ENCODE data around the gene NTHL1. TPM values are rescaled to one million over a fixed set of nuclear protein-coding genes. Genes with fewer than 3 reads are reported as not detected.
A peak's percentile ranks its signal among the peaks of the same experiment; 100 is the strongest.

The NTHL1 gene
- total and polyA plus RNA-seq, 2 of the 13 experiments (the other 11 are each of a cell fraction or from before 2014, with no cell fraction given) = 47.5 to 64.9 TPM

DNA sequence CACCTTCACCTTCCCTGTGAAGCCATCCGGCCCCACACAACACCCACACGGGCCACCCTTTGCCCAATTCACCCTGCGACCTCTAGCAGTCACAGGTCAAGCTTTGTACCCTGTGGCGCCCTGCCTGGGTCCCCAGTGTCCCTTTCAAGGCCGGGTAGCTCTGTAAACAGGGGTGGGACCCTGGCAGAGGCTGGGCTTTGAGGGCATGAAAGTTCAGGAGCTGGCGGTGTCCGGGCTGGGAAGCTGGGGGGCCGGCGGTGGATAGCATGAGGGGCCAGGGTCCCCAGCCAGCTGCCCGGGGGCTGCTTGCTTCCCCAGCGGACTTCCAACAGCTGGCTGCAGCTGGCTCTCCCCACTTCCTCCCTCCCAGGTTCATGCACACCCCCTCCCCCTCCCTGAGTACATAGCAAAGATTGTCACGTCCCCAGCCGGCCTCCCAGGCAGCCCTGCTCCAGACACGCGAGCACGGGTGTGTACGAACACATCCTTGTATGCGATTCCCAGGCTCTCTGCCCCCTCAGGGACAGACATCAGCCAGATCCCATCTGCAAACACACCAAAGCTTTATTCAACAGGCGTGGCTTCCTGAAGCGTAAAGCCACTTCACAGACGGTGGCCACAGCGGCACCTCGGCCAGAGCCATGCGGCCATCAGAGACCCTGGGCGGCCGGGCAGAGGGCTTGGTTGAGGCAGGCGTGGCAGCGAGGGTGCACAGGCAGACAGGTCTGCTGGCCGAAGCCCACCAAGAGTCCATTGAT is 8.2 kb downstream of the NTHL1 start (continued):
- TF ChIP-seq DRAP1 (CRISPR knock-in tag; IDR thresholded peaks at IDR 0.05) (peak; percentile 42; the same call in 1 of the 2 replicates), KDM1A (CRISPR knock-in tag; IDR thresholded peaks at IDR 0.05) (peak; percentile 68), TGIF2 (CRISPR knock-in tag; IDR thresholded peaks at IDR 0.05) (peak; percentile 21), ZNF607 (CRISPR knock-in tag; IDR thresholded peaks at IDR 0.05; ENCODE audit: borderline replicate concordance) (peak; percentile 68), ZFYVE20 (CRISPR knock-in tag; IDR thresholded peaks at IDR 0.05; ENCODE audit: borderline replicate concordance, low read depth) (no peak), MTF2 (CRISPR knock-in tag; IDR thresholded peaks at IDR 0.05; ENCODE audit: borderline replicate concordance) (no peak), ZFP41 (CRISPR knock-in tag; IDR thresholded peaks at IDR 0.05; ENCODE audit: borderline replicate concordance) (no peak), HNRNPH1 (optimal IDR thresholded peaks at IDR 0.05; ENCODE audit: low read depth, low read length) (no peak), PLRG1 (conservative IDR thresholded peaks at IDR 0.05) (no peak), ZBTB38 (CRISPR knock-in tag; IDR thresholded peaks at IDR 0.05) (peak; percentile 24), HNF4A (CRISPR knock-in tag; IDR thresholded peaks at IDR 0.05) (peak; percentile 88), ZNF101 (CRISPR knock-in tag; IDR thresholded peaks at IDR 0.05; ENCODE audit: borderline replicate concordance, low read depth) (no peak), ZFP36 (IDR thresholded peaks at IDR 0.05; ENCODE audit: borderline replicate concordance, low read depth, low read length, partially characterized antibody) (no peak), JUNB (CRISPR knock-in tag; IDR thresholded peaks at IDR 0.05; ENCODE audit: borderline replicate concordance) (no peak; the same call in 1 of the 2 replicates), ZNF232 (CRISPR knock-in tag; IDR thresholded peaks at IDR 0.05; ENCODE audit: borderline replicate concordance) (no peak), E2F2 (CRISPR knock-in tag; IDR thresholded peaks at IDR 0.05; ENCODE audit: borderline replicate concordance) (no peak), MBNL3 (CRISPR knock-in tag; conservative IDR thresholded peaks at IDR 0.05) (no peak), MEIS2 (CRISPR knock-in tag; IDR thresholded peaks at IDR 0.05) (peak; percentile 28; the same call in 1 of the 2 replicates), SOX6 (IDR thresholded peaks at IDR 0.05) (no peak), SOX6 (CRISPR knock-in tag; IDR thresholded peaks at IDR 0.05) (peak; percentile 63), ZNF441 (CRISPR knock-in tag; IDR thresholded peaks at IDR 0.05; ENCODE audit: borderline replicate concordance) (no peak), RBAK (CRISPR knock-in tag; IDR thresholded peaks at IDR 0.05) (0 out of 2 replicates have a peak, but pooled peaks have one; percentile 7), TMF1 (CRISPR knock-in tag; IDR thresholded peaks at IDR 0.05; ENCODE audit: low read depth) (no peak), POGZ (CRISPR knock-in tag; IDR thresholded peaks at IDR 0.05) (no peak), MED13 (CRISPR knock-in tag; IDR thresholded peaks at IDR 0.05) (peak; percentile 49; the same call in 1 of the 2 replicates), XRCC5 (optimal IDR thresholded peaks at IDR 0.05; ENCODE audit: low read length) (peak; percentile 25)
- TF ChIP-seq, protein P1, sequence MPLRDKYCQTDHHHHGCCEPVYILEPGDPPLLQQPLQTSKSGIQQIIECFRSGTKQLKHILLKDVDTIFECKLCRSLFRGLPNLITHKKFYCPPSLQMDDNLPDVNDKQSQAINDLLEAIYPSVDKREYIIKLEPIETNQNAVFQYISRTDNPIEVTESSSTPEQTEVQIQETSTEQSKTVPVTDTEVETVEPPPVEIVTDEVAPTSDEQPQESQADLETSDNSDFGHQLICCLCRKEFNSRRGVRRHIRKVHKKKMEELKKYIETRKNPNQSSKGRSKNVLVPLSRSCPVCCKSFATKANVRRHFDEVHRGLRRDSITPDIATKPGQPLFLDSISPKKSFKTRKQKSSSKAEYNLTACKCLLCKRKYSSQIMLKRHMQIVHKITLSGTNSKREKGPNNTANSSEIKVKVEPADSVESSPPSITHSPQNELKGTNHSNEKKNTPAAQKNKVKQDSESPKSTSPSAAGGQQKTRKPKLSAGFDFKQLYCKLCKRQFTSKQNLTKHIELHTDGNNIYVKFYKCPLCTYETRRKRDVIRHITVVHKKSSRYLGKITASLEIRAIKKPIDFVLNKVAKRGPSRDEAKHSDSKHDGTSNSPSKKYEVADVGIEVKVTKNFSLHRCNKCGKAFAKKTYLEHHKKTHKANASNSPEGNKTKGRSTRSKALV (CRISPR knock-in tag; IDR thresholded peaks at IDR 0.05) = peak; percentile 78; the same call in 1 of the 2 replicates
- TF ChIP-seq, protein P2, sequence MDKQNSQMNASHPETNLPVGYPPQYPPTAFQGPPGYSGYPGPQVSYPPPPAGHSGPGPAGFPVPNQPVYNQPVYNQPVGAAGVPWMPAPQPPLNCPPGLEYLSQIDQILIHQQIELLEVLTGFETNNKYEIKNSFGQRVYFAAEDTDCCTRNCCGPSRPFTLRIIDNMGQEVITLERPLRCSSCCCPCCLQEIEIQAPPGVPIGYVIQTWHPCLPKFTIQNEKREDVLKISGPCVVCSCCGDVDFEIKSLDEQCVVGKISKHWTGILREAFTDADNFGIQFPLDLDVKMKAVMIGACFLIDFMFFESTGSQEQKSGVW (CRISPR knock-in tag; IDR thresholded peaks at IDR 0.05; ENCODE audit: borderline replicate concordance) = no peak
